GM12891 (cell line): ENCODE data around the gene JAZF1.

Experiments used
- PAX5 ChIP-seq: IDR thresholded peaks from 2 replicates; pipeline ENCODE4 v1.6.1; 2011; ENCODE audit warnings: low read length, moderate library complexity, mild to moderate bottlenecking; ENCODE audit not compliant: insufficient read depth, severe bottlenecking
- POLR2A ChIP-seq: IDR thresholded peaks from 2 replicates; pipeline ENCODE4 v1.6.1; 2011; ENCODE audit warnings: low read depth, low read length, control low read depth
- POLR2AphosphoS5 ChIP-seq: IDR thresholded peaks from 2 replicates; pipeline ENCODE4 v1.6.1; 2011; ENCODE audit warnings: low read depth, low read length, control low read depth
- SPI1 ChIP-seq: IDR thresholded peaks from 2 replicates; pipeline ENCODE4 v1.6.1; 2011; ENCODE audit warnings: low read depth, low read length, control low read depth
- TAF1 ChIP-seq: IDR thresholded peaks from 2 replicates; pipeline ENCODE4 v1.6.1; 2011; ENCODE audit warnings: low read depth, low read length, control low read depth

DNA sequence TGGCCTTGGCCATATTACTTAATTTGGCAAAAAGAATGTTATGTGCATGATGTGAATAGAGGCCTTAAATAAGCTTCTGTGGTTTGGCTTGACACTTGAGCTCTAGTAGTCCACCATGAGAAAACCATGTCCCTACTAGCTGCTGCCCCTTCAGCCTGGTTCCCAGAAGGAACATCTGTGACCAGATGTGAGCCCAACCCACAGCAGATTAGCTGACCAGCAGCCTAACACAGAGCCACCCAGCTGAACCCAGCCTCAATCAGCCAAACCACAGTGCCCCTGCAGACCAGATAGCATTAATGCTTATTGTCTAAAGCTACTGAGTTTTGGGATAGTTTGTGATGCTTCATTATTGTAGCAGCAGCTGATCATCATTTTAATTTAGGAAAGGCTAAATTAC is 16.6 kb downstream of the JAZF1 start:
- TF ChIP-seq POLR2A (no peak), POLR2AphosphoS5 (no peak), SPI1 (no peak), TAF1 (no peak), PAX5 (no peak)
